NOMO-1 treated with DMSO at 0.1 percent for 48 hours (cell line): Measurements from ENCODE around the gene NFIB.

Experiments
- DNase-seq: peaks from one replicate; lab custom pipeline; 2025; ENCODE audit not compliant: unreplicated experiment; lab: John Stamatoyannopoulos, UW

Gene NFIB

GRCh38 chr9:14192556-14192955 is 121.4 kb downstream of the NFIB start:
- no peak for DNase-seq

DNA sequence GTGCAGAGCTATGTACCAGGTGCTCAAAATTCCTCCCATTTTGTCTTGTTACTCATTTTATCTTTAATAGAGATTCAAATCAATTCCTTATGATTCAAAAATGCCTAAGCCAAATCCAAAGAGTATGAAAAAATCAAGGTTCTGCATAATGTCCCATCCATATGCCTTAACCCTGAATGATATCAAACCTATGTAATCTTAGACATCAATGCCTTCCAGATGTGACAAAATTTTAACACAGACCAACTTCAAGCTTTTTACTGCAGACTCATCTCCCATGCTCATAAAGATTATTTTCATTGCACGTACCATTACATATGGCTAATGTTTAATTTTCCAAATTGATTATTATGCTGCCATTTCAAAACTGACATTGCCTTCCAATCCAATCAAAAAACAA is 122.4 kb downstream of the NFIB start:
- no peak for DNase-seq

DNA sequence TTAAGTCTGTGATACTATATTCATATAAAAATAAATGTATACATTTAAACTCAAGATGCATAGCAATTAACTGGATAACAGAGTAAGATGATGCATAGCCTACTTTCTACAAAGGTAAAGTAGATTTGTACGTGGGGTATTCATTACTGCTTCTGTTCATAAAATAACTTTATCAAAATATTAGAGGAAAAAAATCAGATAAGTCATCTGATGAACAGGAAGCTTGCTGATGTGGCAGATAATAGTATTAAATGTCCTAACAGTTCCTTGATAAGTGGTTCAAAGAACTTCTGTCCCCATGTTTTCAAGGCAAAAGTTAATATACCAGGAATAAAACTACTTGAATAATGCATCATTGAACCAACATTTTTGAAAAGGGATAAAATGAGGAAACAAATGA is 123.7 kb downstream of the NFIB start:
- no peak for DNase-seq

- DNase-seq = no peak
Observed at GRCh38 chr9:14189578-14189977, 124.4 kb downstream of the NFIB start.

- no peak for DNase-seq
Observed at GRCh38 chr9:14189146-14189545, 124.8 kb downstream of the NFIB start.

DNA sequence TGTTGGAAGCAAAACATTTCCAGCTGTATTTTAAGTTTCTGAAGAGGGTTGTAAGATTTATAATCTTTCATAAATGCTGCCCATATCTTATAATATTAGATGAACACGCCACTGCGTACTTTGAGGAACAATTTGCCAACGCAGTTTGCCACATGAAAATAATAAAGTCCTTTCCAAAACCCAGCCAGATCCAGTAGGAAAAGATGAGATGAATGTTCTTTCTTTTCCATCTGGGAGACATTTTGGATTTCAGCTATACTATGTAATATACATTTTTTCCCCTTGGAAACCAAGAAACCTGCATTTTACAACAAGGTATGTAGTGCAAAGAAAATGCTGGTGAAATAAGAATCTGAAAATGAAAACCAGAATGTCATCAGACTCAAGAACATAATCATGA is 125.4 kb downstream of the NFIB start:
- DNase-seq = no peak

GRCh38 chr9:14188011-14188410 is 125.9 kb downstream of the NFIB start:
- no peak for DNase-seq

DNA sequence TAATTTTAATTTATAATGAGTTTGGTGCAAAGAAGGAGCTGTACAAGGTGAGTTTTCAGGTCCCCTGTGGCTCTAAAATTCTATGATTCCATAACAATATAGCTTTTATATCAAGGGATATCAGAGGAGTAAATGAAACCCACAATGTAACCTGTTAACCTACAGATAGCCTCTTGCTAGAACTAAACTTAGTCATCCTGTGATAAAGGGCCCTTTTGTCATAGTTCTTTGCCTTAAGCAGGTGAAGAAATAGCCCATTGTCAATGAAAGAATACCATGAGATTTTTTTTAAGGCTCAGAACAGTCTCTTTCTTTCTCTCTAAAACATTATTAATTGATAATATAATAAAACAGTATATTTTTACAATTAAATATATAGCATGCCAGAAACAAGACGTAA is 127.8 kb downstream of the NFIB start:
- DNase-seq = no peak

DNA sequence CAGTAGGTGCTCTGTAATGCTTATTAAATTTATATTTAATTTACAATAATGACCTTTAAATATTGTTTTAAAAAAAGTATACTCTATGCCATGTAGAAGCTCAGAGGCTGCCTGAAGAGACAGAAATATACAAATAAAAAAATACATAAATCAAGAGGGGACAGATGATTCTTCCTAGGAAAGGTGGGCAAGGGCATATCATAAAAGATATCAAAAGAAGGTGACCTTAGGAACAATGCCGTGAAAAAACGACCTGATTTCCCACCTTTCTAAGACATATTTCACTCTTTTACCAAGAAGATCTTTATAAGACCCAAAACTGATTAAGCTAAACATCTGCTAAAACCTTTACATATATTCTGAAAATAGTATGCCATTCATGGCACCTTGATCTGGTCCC is 128.9 kb downstream of the NFIB start:
- DNase-seq = no peak

DNA sequence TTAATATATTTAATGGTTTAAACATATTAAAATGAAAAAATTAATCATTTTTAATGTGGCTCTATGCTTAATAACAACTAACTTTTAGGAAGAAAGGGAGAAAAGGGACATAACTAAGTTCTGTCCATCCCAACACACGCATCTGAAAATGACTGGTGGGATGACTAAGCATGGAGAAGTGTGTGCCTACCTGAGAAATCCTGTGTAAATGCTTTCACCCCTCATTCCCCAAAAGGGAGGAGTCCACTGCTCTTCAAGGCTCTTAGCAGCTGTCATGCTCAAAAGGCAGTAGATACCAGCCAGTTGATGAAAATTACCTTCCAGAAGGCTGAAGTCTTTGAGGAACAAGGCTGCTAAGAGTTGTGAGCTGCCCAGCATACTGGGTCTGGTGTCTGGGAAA is 130.9 kb downstream of the NFIB start:
- no peak for DNase-seq

DNA sequence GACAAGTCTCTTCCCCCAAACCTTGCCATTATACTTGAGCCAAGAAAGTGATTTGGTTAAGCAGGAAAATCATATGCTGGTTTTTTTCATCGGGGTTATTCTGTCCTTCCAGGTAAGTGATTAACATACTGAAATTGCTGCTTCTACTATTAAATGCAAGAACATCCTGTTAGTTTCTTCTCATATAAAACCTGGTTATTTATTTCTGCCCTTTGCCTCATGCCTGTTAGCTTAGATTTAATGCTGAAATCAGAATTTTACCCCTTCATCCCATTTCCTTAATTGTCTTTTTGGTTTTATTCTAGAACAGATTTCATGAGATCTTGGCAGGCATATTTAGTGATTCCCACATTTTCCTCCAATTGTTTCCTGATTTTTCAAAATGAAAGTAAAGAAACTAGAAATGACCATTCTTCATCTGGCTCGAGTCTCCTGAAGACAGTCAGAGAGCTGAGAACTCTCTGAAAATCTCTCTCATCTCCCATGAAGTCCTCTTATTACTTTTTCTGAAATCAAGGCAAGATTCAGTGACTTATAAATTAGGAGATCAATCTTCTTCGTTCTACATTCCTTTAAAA is 132.9 kb downstream of the NFIB start:
- DNase-seq = no peak

GRCh38 chr9:14180093-14180959 is 133.6 kb downstream of the NFIB start:
- no peak for DNase-seq

GRCh38 chr9:14179449-14179848 is 134.5 kb downstream of the NFIB start:
- no peak for DNase-seq

- no peak for DNase-seq
Observed at GRCh38 chr9:14175778-14176177, 138.2 kb downstream of the NFIB start.

DNA sequence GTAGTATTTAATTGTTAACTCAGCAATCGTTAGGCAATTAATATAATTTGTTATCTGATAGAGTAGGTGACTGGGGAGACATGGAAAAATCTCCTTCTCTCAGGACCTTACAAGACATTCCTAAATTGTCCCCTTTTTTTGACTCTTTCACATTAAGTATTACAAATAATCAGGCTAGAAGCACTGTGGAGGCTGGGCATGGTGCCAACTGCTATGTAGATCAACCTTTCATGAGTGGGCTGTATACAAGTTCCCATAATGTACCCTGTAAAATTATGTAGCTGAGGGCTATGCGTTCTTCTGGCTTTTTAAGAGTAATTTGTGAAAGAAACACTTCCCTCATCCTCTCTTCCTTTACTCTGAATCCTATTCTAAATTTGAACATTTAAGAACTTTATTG is 140.2 kb downstream of the NFIB start:
- DNase-seq = no peak

DNA sequence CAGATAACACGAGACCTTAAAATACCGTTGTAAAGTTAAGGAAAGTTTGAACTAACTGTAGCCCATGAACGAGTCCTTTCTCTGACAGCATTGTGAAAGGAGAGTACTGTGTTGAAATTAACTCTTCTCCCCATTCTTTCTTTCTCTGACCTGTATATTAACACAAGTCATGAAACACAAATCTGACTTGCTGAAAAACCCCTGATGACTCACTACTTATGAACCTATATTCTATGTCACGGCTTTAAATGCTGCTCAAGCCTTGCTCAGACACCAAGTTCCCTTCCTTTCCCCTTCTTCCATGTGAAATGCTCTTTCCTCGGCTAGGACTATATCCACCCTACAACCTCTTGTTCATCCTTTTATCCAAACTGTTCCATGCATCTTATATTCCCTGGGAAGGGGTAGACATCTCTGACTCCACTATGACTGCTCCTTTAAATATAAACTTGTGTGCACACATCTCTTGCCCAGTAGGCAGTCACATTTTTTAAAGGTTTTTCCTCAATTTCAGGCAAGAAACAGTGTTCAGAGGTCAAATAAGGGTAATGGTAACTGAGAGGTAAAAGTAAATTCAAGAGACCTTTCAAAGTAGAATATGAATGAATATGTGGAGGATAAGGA is 142.9 kb downstream of the NFIB start:
- no peak for DNase-seq

GRCh38 chr9:14170392-14170931 is 143.5 kb downstream of the NFIB start:
- DNase-seq = no peak

- DNase-seq = no peak
Observed at GRCh38 chr9:14168381-14168780, 145.6 kb downstream of the NFIB start.

GRCh38 chr9:14165376-14166035 is 148.4 kb downstream of the NFIB start:
- DNase-seq = no peak

DNA sequence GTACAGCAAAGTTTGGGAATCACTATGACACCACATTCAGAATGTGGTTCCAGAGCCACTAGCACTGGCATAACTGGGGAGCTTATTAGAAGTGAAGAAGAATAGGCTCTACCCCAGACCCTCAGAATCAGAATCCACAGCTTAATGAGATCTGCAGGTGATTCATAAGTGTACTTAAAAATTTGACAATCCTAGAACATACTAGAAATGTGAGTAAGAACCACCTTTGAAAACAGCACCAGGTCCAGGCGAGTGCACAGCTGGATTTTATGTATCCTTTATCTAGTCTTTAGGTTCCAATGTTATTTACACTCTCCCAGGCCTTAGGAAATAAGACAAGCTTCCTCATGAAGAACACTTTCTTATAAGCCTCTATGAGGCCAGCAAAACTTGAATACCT is 149.0 kb downstream of the NFIB start:
- no peak for DNase-seq

GRCh38 chr9:14159440-14160216 is 154.3 kb downstream of the NFIB start:
- no peak for DNase-seq
